ENCODE results near the gene CAPN13.
"Not testable (repeated sequence)": the region's sequence is repeated elsewhere in the genome, so short reads cannot be mapped to it uniquely, and the experiment has no call there.

The CAPN13 gene

DNA sequence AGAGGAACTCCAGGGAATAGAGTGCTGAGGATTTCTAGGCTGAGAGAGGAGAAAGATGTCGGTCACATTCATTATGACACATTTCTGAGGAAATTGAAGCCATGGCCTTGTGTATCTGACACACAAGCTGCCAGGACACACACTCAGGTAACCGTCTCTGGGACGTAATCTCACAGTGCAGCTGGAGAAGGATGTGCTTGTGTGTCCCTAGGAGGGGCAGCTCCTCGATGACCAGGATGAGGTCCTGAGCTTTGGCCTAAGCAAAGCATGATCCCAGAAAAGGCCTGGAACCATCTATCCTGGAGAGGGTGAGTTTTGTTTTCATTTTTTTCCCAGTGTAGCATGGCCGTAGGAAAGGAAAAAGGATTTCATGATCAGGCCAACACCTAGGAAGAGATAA is 102.2 kb downstream of the CAPN13 start:
- no peak for DNase-seq (ENCODE audit: low read depth)

DNA sequence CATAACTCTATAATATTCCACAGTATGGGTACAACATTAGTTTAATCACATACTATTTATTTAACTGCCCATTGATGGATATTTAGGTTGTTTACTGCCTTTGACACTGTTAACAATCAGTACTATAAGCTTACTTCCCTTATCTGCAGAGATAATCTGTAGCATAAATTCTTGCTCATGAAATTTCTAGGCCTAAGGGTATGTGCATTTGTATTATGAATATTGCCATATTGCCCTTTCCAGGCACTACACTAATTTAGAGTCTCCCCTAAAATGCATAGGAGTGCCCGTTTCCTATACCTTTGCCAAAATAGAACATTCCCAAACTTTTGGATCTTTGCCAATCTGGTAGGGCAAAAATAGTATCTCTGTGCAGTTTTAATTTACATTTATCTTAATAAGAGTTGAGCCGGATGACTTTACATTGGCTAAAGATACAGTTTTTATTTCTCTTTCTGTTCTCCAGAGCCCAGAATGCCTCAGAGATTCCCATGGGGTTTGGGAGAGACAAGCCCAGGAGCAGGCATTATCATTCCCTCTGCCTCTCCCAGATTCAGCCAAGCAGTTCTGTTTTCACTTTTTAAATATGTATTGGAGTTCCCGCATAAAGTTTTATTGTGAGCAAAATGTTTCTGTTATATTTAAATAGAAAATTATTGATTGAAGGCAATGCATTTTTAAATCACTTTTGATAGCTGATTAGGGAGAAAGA is 102.8 kb downstream of the CAPN13 start:
- no peak for DNase-seq (ENCODE audit: low read depth)

DNA sequence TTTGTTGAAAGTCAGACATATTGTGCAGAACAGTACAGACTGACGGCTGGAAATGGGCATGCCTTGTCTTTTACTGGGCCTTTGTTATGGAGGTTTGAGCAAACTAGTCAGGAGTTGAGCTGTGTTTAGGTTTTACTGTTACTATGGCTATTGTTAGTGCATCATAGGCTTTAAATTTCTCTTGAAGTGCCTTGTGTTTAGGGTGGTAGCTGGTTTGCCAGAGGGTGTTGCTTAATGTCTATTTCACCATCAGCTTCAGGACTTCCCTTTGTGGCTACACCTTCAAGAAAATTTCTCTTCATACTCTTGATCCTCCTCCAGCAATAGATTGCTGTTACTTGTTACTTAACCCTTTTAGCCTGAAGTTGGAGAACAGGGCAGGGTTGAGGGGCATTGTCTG is 104.6 kb downstream of the CAPN13 start:
- no peak for DNase-seq (ENCODE audit: low read depth)

DNA sequence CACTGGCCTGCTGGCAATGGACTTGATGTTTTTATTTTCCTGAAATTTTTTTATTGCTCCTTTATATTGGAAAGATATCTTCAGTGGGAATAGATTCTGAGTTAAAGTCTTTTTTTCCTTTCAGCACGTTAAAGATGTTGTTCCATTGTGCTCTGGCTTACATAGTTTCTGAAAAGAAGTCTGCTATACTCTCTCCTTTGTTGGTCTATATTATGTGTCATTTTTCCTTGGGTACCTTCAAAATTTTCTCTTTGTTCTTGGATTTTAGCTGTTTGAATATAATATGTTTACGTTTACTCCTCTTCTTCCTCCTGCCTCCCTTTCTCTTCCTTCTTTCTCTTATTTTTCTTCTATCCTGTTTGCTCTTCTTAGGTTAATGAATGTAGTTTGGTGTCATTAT is 105.5 kb downstream of the CAPN13 start:
- DNase-seq (ENCODE audit: low read depth), result no peak

DNA sequence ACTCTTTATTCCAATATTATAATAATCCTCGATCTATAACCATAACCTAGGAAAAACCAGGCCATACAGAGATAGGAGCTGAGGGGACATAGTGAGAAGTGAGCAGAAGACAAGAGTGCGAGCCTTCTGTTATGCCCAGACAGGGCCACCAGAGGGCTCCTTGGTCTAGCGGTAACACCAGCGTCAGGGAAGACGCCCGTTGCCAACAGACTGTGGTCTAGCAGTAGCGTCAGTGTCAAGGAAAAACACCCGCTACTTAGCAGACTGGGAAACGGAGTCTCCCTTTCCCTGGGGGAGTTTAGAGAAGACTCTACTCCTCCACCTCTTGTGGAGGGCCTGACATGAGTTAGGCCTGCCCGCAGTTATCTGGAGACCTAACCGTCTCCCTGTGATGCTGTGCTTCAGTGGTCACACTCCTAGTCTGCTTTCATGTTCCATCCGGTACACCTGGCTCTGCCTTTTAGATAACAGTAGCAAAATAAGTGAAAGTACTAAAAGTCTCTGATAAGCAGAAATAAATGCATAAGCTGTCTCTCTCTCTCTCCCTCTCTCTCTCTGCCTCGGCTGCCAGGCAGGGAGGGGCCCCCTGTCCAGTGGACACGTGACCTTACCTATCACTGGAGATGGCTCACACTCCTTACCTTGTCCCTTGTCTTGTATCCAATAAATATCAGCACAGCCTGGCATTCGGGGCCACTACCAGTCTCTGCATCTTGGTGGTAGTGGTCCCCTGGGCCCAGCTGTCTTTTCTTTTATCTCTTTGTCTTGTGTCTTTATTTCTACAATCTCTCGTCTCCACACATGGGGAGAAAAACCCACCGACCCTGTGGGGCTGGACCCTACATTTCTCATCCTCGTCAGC is 109.8 kb downstream of the CAPN13 start:
- not testable (repeated sequence) for DNase-seq (ENCODE audit: low read depth)

DNA sequence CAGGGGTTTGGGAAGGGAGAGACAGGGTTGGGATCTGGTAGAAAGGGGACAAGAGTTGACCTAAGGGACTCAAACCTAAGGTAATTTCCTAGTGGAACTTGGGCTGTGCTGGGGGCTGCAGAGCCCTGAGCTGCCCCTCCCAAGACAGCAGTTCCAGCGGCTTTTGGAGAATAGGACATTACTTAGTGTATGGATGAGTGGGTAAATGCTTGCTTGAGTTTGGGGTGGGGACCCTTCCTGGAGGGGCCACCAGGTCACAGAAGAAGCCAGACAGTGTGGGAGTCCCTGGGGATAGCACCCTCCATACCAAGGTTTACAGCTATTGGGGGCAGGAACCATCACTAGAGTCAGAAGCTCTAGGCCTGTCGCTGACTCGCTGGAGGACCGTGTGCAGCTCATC is 111.5 kb downstream of the CAPN13 start:
- no peak for DNase-seq (ENCODE audit: low read depth)

DNA sequence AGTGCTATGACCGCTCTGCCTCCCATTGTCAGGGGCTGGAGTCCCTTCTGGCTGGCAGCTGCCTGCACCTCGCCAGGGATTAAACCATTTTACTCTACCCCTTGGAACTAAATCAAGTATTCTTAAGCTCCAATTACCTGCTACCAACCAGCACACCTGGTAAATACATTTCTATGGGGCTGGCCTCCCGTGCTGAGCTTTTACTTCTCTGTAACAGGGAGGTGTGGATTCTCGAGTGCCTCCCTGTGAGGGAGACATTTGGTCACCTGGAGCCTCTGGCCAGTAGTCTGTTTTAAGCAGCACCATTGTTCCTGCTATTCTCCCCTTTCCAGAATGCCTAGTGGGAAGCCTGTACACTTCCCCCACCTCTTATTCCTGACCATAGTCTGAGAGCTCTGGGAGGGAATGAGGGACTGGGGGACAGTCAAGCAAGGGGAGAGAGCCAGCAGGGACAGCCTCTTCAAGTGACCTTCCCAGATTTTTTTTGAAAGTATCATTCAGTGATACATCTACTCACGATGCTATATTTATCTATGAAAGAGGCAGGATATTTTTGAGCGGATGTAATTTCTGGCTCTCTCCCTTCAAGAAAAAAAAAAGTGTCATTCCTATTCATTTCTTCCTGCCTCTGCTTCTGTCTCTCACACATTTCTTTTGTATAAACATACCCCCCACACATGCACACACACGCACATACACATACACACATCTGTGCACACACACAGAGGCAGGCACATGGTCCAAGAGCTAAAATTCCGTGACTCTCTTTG is 112.8 kb downstream of the CAPN13 start:
- DNase-seq (ENCODE audit: low read depth), result no peak

DNA sequence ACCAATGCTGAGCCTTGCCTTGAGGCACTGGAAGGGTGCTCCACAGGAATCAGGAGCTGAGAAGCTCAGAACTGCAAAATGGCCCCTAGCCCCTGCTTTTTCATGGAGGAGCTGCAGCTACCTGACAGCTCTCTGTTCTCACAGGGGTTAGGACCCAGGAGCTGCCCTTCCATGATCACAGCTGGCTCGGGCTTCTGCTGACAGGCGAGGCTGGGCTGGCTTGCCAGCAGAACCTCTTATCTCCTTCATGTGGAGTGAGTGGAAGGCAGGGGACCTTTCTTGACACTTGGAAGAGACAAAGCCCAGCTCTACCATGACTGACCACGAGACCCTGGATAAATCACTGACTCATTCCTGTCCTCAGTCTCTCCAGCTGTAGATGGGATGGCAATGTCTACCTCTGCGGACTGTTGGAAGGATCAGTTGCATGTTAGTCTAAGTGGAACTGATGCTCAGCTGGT is 113.4 kb downstream of the CAPN13 start:
- DNase-seq (ENCODE audit: low read depth), result no peak

DNA sequence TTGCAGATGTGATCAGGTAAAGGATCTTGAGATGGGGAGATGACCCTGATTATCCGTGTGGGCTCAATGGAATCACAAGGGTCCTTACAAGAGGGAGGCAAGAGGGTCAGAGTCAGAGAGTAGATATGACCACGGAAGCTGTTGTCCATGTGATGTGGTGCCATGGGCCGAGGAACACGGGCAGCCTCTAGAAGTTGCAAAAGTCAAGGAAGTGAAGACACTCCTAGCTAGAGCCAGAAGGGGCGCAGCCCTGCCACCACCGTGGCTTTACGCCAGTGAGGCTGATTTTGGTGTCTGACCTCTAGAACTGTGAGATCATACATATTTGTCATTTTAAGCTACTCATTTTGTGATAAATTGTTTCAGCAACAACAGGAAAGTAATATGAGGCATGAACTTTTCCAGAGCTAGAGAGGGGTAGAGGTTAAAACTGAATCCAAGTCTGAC is 114.4 kb downstream of the CAPN13 start:
- DNase-seq (ENCODE audit: low read depth), result no peak

DNA sequence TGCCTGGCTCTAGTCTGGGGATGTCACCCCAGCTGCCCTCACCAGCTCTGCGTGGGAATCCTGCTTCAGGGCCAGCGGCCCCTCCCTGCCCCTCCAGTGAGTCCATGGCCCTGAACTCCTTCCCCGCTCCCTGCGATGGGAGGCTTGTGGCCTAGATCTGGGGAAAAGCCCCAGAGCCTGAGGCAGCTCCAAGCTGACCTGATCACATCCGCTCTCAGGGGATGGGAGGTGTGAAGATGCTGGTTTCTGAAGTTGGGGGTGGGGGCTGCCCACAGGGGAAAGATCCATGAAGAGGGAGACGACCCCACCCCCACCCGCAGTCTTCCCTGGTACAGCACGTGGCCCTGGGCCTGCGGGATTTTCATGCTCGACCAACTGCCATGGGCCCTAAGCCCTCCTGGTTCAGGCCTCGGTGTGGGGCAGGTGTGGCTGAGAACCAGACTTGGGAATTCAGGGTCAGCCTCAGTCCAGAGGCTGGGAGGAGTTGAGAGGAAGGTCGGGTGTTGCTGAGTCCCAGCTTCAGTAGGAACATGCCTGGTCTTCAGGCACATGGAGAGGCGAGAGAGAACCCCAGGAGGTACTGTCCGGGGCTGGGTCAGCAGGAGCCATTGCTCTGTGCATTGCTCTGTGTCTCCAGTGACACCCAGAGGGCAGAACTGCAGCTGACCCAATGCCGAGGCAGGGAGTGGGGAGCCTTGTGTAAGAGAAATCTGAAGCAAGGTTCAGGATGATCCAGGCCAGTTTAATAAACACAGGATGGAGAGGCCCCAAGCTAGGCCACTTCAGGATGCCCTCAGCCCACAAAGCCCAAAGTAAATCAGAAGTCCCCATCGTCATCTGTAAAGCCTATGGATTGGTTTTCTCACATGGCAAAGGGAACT is 115.1 kb downstream of the CAPN13 start:
- peak; percentile 35 for DNase-seq (ENCODE audit: low read depth)

DNA sequence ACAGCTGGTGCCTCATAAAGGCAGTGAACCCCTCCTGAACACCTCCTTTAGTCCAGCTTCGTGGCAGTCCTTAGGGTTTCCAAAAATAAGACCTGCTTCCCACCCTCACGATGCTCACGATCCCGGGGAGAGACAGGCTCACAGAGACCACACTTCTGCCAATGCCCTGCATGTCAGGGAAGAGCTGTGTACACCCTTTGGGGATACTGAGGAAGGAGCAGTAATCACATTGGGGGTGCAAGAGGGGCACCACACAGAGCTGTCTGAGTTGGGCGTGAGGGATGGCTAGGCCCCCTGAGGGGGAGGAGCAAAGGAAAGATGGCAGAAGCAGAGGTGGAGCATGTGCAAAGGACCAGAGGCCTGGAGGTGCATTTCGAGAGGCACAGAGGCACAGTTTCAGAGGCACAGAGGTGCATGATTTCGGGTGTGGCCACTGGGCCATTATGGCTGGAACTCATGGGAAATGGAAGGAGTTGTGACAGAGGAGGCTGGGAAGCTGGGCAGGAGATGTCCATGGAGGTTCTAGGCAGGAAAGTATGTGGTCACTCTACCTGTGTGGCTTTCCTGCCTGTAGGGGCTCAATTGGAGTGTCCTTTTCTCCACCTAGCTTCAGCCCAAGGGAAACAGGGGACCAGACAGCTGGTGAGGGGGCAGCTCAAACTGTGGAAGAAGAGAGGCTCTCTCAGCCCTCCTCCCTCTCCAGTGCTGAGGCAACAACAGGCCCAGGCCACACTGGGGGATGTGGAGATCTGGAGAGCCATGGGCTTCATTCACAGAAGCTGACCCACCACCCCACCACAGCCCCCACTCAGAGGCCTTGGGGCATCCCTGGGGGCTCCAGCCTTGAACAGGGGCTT is 115.9 kb downstream of the CAPN13 start:
- no peak for DNase-seq (ENCODE audit: low read depth)

DNA sequence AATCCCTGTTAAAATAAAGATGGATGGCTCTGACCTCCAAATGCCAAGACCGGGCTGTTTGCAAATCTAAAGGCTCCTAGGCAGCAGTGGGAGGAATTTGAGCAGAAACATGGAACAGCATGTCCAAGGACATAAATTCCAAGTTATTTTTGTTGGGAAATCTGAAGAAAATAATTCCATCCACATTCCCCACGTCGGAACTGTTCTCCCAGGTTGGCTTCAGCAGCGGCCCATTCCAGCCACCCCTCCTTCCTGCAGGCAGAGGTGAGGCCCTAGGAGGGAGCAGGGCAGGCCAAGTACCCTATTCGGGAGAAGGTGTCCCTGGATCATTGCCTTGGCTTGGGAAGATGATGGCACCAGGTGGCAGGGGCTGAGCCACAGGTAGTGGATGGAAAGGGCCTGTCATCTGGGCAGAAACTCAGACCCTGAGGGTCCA is 117.1 kb downstream of the CAPN13 start:
- no peak for DNase-seq (ENCODE audit: low read depth)

DNA sequence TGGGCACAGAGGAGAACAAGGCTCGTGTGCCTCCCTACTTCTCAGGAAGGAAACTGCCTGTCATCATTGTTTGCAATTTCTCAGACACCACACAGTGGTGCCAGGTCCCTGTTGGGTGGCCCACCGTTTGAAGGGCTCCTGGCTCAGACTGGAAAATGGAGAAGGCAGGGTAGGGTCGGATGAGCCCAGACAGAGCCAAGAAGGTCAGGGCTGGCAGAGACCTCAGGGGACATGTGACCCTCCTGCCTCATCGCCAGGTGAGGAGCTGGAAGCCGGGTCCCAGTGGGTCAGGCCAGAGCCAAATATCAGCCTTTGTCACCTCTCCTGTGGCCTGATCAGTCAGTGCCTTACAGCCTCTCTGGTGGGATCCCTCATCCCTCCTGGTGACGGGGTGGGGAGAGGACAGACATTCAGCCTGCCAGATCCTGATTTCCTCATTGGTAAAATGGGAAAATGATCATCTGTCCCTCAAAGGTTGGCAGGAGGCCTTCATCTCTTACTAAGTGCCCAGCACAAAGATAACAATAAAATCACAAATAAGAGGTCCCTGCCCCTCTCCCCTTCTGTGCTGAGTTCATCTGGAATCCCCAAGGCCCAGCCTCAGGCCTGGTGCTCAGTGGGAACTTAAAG is 117.6 kb downstream of the CAPN13 start:
- no peak for DNase-seq (ENCODE audit: low read depth)

DNA sequence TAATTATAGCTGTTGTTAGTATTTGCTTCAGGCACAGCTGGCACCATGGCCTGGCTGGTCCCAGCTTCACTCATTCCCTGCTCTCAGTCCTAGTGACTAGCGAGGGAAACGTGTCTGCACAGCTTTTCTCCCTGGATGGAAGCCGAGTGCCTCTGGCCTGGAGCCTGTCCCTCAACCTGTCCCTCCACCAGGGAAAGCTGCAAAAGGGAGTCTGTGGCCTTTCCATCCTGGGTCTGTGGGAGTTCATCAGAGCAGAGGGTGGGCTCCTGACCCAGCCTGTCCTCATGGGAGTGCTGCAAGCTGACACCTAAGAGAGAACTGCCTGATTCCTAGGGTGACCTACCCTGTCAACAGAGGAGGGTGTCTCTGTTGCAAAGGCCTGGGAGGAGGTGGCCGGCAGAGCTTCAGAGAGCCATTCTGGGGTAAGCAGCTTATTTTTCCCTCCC is 118.3 kb downstream of the CAPN13 start:
- DNase-seq (ENCODE audit: low read depth), result no peak

DNA sequence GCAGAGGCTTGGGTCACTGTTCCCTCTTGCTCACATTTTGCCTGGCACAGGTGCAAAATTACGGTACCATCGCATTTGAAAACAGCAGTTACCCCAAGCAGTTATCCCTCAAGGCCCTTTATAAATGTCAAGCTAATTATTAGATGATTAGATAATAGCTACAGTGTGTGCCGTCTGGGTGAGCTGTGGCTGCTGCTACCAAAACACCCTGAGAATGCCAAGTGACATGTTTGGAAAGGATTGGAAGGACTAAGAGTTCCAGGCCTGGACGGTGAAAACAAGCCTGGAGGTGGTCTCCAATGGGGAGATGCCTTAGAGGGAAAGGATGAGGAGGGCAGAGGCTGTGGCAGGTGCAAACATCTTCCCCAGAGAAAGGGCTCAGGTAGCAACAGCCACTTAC is 120.6 kb downstream of the CAPN13 start:
- no peak for DNase-seq (ENCODE audit: low read depth)

DNA sequence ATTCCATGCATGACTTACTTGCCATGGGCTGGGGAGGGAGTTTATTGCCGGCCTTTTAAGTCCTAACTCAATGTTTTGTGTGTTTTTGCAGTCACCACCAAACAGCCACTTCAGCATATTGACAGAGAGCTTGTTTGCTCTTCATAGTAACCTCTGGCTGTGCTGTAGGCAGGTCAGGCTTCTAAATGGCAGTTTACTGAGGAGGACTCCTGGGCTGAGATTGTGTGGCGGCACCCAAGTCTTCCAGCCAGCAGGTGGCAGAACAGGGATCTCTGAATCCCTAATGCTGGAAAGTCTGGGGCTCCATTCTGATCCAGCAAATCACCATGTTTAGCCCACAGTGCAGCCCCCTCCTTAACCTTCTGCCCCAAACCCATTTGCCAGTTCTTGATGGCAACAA is 121.2 kb downstream of the CAPN13 start:
- DNase-seq (ENCODE audit: low read depth), result no peak

DNA sequence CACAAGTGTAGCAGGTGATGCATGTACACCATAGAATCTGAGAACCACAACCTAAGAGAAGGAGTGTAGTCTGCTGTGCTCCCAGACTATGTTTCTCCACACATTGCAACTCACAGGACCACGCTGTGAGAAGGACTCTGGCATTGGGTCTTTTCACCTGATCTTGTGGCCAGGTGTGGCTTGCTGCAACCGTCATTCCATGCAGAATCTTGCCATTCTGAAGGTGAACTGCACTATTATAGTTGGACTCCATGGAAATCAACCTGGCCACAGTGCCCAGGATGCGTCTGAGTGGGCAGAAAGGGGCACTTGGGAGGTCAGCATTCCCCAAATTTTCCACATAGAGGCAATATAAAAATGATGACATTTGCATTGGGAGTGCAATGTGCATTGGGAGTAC is 122.2 kb downstream of the CAPN13 start:
- no peak for DNase-seq (ENCODE audit: low read depth)

DNA sequence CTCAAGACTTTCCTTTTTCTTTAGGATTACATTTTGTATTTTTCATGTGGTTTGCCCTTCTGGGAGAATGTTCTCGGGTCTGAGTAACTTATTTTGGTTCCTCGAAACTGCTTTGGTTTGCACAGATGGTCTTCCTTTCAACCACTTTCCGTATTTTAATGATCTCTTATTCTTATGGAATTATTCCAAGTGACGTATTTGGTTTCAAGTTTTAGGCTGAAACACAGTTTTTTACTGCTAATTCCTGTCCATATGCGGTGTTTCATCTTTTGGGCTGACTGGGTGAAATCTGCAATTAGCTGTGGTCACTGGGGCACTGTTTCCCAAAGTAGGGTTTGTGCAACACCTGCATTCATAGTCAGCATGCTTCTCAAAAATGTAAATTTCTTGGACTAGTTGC is 122.7 kb downstream of the CAPN13 start:
- DNase-seq (ENCODE audit: low read depth), result no peak

DNA sequence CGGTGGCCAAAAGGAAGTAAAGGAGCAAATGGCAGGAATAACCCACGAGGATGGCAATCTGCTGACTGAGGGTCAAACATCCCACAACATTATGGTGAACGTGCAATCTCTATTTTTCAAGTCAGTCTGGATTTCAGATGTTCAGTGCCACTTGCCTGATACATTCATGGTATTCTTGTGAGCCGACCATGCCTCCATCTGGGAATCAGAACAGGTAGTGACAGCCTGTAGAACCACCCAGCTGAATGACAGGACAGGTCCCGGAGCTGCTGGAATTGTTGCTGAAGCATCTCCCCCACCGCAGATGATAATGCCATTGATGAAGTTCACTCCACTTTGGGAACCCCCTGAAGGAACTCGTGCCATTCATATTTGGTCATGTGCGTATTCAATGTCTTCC is 123.2 kb downstream of the CAPN13 start:
- no peak for DNase-seq (ENCODE audit: low read depth)

All from iris pigment epithelial cell (primary cell).